Measurements from ENCODE around the gene MFSD1. TPM values are rescaled to one million over a fixed set of nuclear protein-coding genes. Genes with fewer than 3 reads are reported as not detected.

Gene MFSD1
- total RNA-seq, 4 donors from 2014 or later, result 52.0 to 152 (median 104) TPM

GRCh38 chr3:158769549-158769948 is 32.3 kb upstream of the MFSD1 start:
- intact Hi-C loops (cut with DNase I; ENCODE audit: low total_unique reads), result no loop called here
- H3K27ac ChIP-seq, result peak overlapping the region; percentile 71 to 77
- H3K36me3 ChIP-seq, result no peaks in the 10 kb centered on the region
- H3K4me3 ChIP-seq, result no peak overlapping the region
- H3K4me1 ChIP-seq, result peaks cover 5 to 37% of the 10 kb centered on the region in 2 donors
- no peak for DNase-seq
- no peaks in the 10 kb centered on the region for H3K9me3 ChIP-seq
- TF ChIP-seq POLR2A (IDR thresholded peaks at IDR 0.05), result no peak
- H3K27me3 ChIP-seq, result no peaks in the 10 kb centered on the region

- H3K27ac ChIP-seq, result peak overlapping the region; percentile 71 to 77
- H3K27me3 ChIP-seq, result no peaks in the 10 kb centered on the region
- TF ChIP-seq POLR2A (IDR thresholded peaks at IDR 0.05), result no peak
- no peak for DNase-seq
- no peaks in the 10 kb centered on the region for H3K36me3 ChIP-seq
- H3K4me3 ChIP-seq, result no peak overlapping the region
- peaks cover 5 to 40% of the 10 kb centered on the region in 2 donors for H3K4me1 ChIP-seq
- intact Hi-C loops (cut with DNase I; ENCODE audit: low total_unique reads), result no loop called here
- H3K9me3 ChIP-seq, result no peaks in the 10 kb centered on the region
Measured at GRCh38 chr3:158769952-158770740, 31.7 kb upstream of the MFSD1 start.

GRCh38 chr3:158770741-158771350 is 31.0 kb upstream of the MFSD1 start:
- intact Hi-C loops (cut with DNase I; ENCODE audit: low total_unique reads), result no loop called here
- TF ChIP-seq POLR2A (IDR thresholded peaks at IDR 0.05), result no peak
- TF ChIP-seq CTCF (IDR thresholded peaks at IDR 0.05), result no peak

GRCh38 chr3:158771577-158771976 is 30.3 kb upstream of the MFSD1 start:
- H3K4me1 ChIP-seq, result peaks cover 5 to 40% of the 10 kb centered on the region in 2 donors

More at GRCh38 chr3:158770741-158771350, 31.0 kb upstream of the MFSD1 start:
- Histone ChIP-seq H3K36me3 (no peaks in the 10 kb centered on the region), H3K4me3 (no peak overlapping the region), H3K4me1 (peaks cover 5 to 40% of the 10 kb centered on the region in 2 donors), H3K27me3 (no peaks in the 10 kb centered on the region), H3K27ac (peak overlapping the region; percentile 71 to 77), H3K9me3 (no peaks in the 10 kb centered on the region)
- no peak for DNase-seq

GRCh38 chr3:158771982-158772381 is 29.9 kb upstream of the MFSD1 start:
- intact Hi-C loops (cut with DNase I; ENCODE audit: low total_unique reads), result no loop called here
- H3K27ac ChIP-seq, result peak overlapping the region; percentile 71 to 77
- H3K4me3 ChIP-seq, result no peak overlapping the region
- H3K9me3 ChIP-seq, result no peaks in the 10 kb centered on the region
- TF ChIP-seq POLR2A (IDR thresholded peaks at IDR 0.05), result no peak
- TF ChIP-seq CTCF (IDR thresholded peaks at IDR 0.05), result no peak
- H3K27me3 ChIP-seq, result no peaks in the 10 kb centered on the region
- peaks cover 5 to 40% of the 10 kb centered on the region in 2 donors for H3K4me1 ChIP-seq
- no peak for DNase-seq
- H3K36me3 ChIP-seq, result no peaks in the 10 kb centered on the region

More at GRCh38 chr3:158771577-158771976, 30.3 kb upstream of the MFSD1 start:
- Histone ChIP-seq H3K36me3 (no peaks in the 10 kb centered on the region), H3K9me3 (no peaks in the 10 kb centered on the region), H3K4me3 (no peak overlapping the region), H3K27me3 (no peaks in the 10 kb centered on the region), H3K27ac (peak overlapping the region; percentile 71 to 77)
- TF ChIP-seq POLR2A (IDR thresholded peaks at IDR 0.05) (no peak), CTCF (IDR thresholded peaks at IDR 0.05) (no peak)
- DNase-seq, result no peak
- intact Hi-C loops (cut with DNase I; ENCODE audit: low total_unique reads), result no loop called here

GRCh38 chr3:158773166-158773565 is 28.7 kb upstream of the MFSD1 start:
- H3K4me3 ChIP-seq, result no peak overlapping the region
- no peaks in the 10 kb centered on the region for H3K27me3 ChIP-seq
- H3K9me3 ChIP-seq, result no peaks in the 10 kb centered on the region
- peaks cover 4 to 33% of the 10 kb centered on the region in 2 donors for H3K4me1 ChIP-seq
- intact Hi-C loops (cut with DNase I; ENCODE audit: low total_unique reads), result no loop called here
- H3K27ac ChIP-seq, result peak overlapping the region in 1 of 2 donors; percentile 59
- DNase-seq, result no peak
- H3K36me3 ChIP-seq, result no peaks in the 10 kb centered on the region
- TF ChIP-seq CTCF (IDR thresholded peaks at IDR 0.05) (no peak), POLR2A (IDR thresholded peaks at IDR 0.05) (no peak)
